Choroid plexus epithelial cell (primary cell): Measurements from ENCODE around the gene CAMK2B.
A peak's percentile ranks its signal among the peaks of the same experiment; 100 is the strongest.

Experiments used
- DNase-seq: peaks from one replicate; pipeline ENCODE4 v3.0.0-alpha.2; 2010; ENCODE audit warnings: low read depth
- H3K4me3 ChIP-seq: 2 replicates; pipeline ENCODE4 v1.5.1; 2011; ENCODE audit warnings: low read depth, mild to moderate bottlenecking, control low read depth, low read length, moderate library complexity
- TF ChIP-seq, protein P1 (sequence below): conservative IDR thresholded peaks from 2 replicates; pipeline ENCODE4 v1.5.1; 2011; ENCODE audit warnings: low read depth, mild to moderate bottlenecking, control low read depth, inconsistent platforms, low read length, moderate library complexity

Gene CAMK2B

DNA sequence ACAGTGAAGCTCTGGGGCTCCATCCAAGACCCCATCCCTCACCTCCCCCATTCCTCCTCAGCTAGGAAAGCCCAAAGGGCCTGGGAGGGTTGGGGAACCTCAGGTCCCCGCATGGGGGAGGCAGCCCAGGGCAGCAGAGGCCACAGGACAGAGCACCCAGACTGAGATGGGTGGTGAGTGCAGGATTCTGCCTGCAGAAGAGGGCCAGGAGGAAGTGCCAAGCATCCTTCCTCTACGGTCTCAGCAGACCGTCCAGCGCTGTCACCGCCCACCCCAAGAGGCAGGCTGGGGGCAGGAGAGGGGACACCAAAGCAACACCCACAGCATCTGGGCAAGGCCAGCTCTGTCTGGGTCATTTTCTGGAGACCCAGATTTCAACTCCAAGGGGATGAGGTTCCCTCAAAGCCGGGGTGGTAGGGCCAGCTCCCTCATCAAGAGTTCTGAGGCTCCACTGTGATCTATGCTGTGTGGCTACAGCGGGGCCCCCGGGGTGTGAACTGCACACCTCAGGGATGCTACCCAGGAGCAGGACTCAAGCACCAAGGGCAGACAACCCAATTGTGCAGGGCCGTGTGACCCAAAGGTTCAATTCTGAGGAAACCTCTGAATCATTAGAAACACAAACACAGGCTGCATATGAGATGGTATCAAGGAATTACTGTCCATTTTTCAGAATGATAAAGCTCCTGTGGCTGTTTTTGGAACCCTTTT is 46.8 kb downstream of the CAMK2B start:
- H3K4me3 ChIP-seq, result no peak overlapping the region
- TF ChIP-seq, protein P1, sequence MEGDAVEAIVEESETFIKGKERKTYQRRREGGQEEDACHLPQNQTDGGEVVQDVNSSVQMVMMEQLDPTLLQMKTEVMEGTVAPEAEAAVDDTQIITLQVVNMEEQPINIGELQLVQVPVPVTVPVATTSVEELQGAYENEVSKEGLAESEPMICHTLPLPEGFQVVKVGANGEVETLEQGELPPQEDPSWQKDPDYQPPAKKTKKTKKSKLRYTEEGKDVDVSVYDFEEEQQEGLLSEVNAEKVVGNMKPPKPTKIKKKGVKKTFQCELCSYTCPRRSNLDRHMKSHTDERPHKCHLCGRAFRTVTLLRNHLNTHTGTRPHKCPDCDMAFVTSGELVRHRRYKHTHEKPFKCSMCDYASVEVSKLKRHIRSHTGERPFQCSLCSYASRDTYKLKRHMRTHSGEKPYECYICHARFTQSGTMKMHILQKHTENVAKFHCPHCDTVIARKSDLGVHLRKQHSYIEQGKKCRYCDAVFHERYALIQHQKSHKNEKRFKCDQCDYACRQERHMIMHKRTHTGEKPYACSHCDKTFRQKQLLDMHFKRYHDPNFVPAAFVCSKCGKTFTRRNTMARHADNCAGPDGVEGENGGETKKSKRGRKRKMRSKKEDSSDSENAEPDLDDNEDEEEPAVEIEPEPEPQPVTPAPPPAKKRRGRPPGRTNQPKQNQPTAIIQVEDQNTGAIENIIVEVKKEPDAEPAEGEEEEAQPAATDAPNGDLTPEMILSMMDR, result no peak
- peak; percentile 48 for DNase-seq

DNA sequence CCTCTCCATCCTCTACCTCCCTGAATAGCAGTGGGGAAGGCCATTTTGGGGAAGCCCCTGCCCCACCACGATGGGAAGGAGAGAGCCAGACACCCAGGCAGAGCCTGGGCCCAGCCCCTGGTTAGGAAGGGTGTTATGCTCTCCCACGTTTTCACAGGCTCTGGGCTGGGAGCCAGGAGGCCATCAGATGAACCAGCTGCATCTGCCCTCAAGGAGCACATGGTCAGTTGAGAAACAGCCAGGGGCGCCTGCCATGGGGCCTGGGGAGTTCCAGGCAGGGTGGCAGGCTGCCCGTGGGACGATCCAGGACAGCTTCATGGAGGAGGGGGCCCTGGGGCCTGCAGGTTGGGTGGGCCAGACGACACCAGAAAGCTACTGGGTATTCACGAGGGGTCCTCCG is 47.5 kb downstream of the CAMK2B start:
- H3K4me3 ChIP-seq, result no peak overlapping the region
- TF ChIP-seq, protein P1, result no peak
- peak; percentile 75 for DNase-seq

DNA sequence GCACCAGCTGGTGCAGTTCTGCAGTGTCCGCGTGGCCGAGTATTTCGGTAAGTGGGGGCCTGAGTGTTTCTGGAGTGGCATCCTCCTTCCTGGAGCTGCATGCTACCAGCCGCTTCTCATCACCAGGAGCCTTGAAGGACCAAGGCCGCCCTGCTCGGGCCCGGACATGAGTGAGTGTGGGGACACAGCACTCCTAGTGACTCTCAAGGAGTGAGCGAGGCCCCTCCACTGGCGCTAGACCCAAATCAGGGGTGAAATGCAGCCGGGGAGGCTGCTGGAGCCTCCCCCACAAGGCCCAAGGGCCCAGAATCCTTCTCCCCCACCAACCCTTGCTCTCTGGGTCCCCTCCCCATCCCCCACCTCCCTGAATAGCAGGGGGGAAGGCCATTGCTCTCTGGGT is 48.0 kb downstream of the CAMK2B start:
- no peak for DNase-seq
- TF ChIP-seq, protein P1, result no peak
- no peak overlapping the region for H3K4me3 ChIP-seq

DNA sequence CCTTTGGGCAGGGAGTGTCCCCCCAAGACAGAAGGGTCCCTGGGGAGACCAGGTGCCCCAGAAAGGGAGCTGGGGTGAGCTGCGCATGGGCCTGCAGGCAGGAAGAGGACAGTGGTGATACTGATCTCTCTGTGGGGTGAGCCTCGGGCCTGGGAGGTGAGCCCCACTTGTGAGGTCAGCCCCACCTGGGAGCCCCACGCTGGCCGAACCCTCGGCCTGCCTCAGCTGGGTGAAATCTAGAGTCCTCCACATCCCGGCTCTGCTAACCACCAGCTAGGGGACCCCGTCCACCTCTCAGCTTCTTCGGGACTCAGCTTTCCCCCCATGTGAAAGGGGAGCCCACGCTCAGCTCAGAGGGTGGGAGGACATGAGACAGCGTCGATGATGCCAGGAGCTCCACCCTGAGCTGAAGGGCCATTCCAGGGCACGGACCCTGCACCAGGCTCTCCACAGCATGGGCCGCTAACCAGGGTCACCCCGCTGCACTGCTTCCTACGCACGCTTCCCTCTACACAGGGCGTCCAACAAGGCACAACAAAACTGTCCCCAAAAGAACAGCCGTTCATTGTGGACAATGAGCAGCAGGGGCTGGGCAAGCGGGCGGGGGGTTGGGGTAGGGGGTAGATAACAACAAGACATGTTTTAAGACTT is 48.7 kb downstream of the CAMK2B start:
- no peak overlapping the region for H3K4me3 ChIP-seq
- TF ChIP-seq, protein P1, result no peak
- DNase-seq, result no peak

DNA sequence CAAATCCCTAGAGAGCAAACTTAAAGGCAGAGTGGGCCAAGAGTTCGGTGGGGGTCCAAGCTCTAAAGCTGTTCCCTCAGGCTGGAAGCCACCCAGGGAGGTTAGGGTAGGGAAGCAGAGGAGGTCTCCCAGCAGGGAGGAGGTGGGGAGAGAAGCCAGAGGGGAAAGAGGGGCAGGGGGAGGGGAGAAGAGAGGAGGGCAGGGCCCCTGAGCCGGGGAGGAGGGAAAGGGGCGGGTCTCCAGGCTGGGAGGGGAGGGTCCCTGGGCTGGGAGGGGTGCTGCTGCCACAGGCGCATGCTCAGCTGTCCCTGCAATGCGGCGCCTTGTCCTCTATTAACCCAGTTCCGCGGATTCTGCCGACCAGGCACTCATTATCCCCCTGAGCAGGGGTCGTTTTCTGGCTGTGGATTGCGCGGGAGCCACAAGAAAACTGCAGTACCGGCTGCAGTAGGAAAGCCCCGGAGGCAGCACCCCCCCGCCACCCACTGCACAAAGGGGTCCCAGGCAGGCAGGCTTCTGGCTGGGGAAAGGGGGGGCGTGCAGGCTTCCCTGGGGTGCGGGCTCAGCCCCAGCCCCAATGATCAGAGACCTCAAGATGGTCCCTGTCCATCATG is 49.3 kb downstream of the CAMK2B start:
- no peak overlapping the region for H3K4me3 ChIP-seq
- TF ChIP-seq, protein P1, result no peak
- peak; percentile 15 for DNase-seq

DNA sequence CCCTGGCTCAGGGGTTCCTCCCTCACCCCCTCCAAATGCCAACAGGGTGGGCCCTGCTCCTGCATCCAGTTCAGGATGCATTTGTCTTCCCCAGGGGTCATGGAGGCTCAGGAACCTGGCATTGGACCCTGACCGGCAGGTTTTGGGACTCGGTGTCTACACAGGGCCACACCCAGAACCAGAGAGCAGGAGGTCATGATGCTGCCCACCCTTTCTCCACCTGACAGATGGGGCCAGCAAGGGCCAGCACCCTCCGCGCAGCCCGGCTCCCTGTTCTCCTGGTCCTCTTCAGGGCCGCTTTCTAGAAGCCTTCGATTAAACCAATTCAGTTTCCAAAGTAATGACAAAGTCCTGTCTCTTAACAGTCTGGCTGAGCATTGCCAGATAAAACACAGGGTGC is 50.2 kb downstream of the CAMK2B start:
- TF ChIP-seq, protein P1, result no peak
- no peak for DNase-seq
- H3K4me3 ChIP-seq, result no peak overlapping the region
